ENCODE data around the gene CEP55.

The CEP55 gene

DNA sequence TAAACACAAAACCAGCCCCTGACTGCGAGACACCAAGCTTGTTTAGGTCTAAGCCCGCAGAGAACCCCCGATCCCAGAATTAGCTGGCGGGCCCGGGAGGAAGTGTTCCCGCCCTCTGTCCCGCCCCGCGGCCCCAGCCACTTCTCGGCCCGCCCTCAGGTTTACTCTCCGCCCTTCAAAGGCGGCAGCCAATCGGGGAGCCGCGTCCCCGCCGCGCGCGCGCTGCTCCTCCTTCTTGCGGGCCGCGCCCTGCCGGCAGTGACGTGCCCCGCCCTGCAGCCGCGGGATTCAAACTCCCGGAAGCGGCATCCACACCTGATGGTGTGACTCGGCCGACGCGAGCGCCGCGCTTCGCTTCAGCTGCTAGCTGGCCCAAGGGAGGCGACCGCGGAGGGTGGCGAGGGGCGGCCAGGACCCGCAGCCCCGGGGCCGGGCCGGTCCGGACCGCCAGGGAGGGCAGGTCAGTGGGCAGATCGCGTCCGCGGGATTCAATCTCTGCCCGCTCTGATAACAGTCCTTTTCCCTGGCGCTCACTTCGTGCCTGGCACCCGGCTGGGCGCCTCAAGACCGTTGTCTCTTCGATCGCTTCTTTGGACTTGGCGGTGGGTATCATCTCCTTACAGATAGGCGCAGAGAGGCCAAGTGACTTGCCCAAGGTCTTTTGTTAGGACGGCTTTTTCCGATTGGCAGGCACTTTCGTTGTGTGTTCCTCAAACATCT is at the start of gene CEP55:
CEP55 (plus strand) TSS at position 291 of the 720 bp plus-strand sequence. CDS start 3,440 bp downstream, outside the sequence.
- peaks cover 5% of the 10 kb centered on the region for H3K4me1 ChIP-seq (ENCODE audit: insufficient read depth, low read length)
- no peaks in the 10 kb centered on the region for H3K27me3 ChIP-seq (ENCODE audit: control insufficient read depth in 1 of 2, insufficient read depth in 2 of 2, low read length in 2 of 2)
- no peak within 1 kb of the TSS for H3K9ac ChIP-seq (ENCODE audit: low read length)
- H3K27ac ChIP-seq (ENCODE audit: low read depth, low read length) = peak within 1 kb of the TSS; percentile 14
- no peaks in the 10 kb centered on the region for H3K36me3 ChIP-seq (ENCODE audit: insufficient read depth, low read length)
- no peaks in the 10 kb centered on the region for H3K9me3 ChIP-seq (ENCODE audit: low read length)
- H3K4me3 ChIP-seq (ENCODE audit: low read depth in 1 of 2, low read length in 2 of 2) = peak within 1 kb of the TSS; percentile 59 to 91

DNA sequence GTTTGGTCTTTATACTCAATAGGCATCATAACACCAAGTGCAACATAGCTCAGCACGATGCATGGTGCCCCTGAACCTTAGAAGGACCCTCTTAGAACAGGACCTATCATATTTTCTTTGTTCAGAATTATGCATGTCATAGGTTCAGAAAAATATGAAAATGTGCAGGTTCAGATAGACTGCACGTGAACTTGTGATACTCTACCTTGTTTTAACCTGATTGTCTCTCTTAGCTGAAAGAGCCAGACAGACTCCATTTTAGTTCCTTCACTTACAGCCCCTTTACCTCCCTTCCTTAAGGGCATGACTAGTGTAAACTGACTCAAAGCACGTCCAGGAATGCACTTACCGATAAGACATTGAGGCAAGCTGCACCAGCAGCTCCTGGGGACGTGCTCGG is 49.4 kb upstream of the CEP55 start:
- Histone ChIP-seq H3K9me3 (ENCODE audit: low read length) (no peaks in the 10 kb centered on the region), H3K4me1 (ENCODE audit: insufficient read depth, low read length) (peaks cover 44% of the 10 kb centered on the region), H3K36me3 (ENCODE audit: insufficient read depth, low read length) (peaks cover 25% of the 10 kb centered on the region), H3K27ac (ENCODE audit: low read depth, low read length) (no peak overlapping the region), H3K4me3 (ENCODE audit: low read depth in 1 of 2, low read length in 2 of 2) (no peak overlapping the region), H3K27me3 (ENCODE audit: control insufficient read depth in 1 of 2, insufficient read depth in 2 of 2, low read length in 2 of 2) (no peaks in the 10 kb centered on the region), H3K9ac (ENCODE audit: low read length) (no peak overlapping the region)

DNA sequence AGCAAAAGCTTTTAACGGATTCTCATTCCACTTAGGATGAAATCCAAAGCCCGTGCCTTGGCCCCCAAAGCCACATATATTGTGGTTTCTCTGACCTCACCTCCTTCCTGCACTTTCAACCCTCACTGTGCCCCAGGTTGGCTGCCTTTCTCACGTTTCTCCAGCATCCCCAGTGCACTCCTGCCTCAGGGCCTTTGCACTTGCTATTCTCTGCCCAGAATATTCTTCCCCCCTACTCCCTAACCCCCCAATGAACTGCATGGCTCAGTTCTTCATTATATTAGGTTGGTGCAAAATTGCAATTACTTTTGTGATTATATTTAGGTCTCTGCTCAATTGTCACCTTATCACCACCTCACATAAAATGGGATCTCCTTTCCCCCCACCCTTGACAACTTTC is 48.4 kb upstream of the CEP55 start:
- peaks cover 28% of the 10 kb centered on the region for H3K36me3 ChIP-seq (ENCODE audit: insufficient read depth, low read length)
- H3K9ac ChIP-seq (ENCODE audit: low read length) = no peak overlapping the region
- no peaks in the 10 kb centered on the region for H3K9me3 ChIP-seq (ENCODE audit: low read length)
- H3K4me1 ChIP-seq (ENCODE audit: insufficient read depth, low read length) = peaks cover 35% of the 10 kb centered on the region
- H3K27me3 ChIP-seq (ENCODE audit: control insufficient read depth in 1 of 2, insufficient read depth in 2 of 2, low read length in 2 of 2) = no peaks in the 10 kb centered on the region
- H3K27ac ChIP-seq (ENCODE audit: low read depth, low read length) = no peak overlapping the region
- no peak overlapping the region for H3K4me3 ChIP-seq (ENCODE audit: low read depth in 1 of 2, low read length in 2 of 2)

DNA sequence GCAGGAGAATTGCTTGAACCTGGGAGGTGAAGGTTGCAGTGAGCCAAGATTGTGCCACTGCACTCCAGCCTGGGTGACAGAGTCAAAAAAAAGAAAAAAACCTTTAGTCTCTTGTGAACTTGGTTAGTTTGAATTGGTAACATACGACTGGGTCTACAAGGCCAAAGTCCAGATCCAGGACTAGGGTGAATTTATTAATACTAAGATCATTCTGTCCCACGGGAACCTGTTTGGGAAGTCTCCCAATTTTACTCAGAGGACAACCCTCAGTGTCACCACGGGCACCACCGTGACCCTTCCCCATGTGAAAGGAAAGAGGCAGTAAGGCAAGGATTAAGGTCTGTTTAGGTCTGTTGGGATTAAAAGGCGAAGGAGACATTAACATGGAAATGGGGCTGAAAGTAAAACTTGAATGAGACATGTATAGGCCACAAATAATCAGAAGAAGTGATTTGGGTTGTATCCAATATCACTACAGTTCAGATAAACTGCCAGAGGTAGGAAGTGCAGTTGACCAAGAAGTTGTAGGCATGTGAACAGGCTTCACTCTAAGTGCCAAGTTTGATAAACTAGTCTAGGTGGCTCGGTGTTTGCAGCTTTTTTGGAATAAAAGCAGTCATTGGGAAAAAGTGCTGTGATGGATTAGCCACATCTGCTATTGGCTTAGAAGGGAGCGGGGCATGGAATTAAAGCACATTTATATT is 45.0 kb upstream of the CEP55 start:
- Histone ChIP-seq H3K4me1 (ENCODE audit: insufficient read depth, low read length) (peaks cover under 1% of the 10 kb centered on the region), H3K36me3 (ENCODE audit: insufficient read depth, low read length) (peaks cover 26% of the 10 kb centered on the region), H3K27ac (ENCODE audit: low read depth, low read length) (no peak overlapping the region), H3K9ac (ENCODE audit: low read length) (no peak overlapping the region), H3K9me3 (ENCODE audit: low read length) (no peaks in the 10 kb centered on the region), H3K4me3 (ENCODE audit: low read depth in 1 of 2, low read length in 2 of 2) (no peak overlapping the region), H3K27me3 (ENCODE audit: control insufficient read depth in 1 of 2, insufficient read depth in 2 of 2, low read length in 2 of 2) (no peaks in the 10 kb centered on the region)

DNA sequence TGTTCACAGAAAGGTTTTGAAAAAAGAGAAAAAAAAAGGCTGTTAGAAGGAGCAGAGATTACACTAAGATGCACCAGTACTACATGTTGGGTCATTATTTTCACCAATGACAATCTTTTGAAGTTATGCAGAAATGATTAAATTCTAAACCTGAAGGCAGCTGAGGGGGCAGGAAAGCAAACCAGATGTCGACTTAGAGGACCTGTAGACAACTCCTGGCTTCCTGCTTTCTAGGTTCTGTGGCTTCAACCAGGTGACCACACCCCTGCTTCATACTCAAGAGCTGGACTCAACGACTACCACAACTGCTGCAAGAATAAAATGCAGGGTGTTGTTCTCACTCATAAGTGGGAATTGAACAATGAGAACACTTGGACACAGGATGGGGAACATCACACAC is 44.3 kb upstream of the CEP55 start:
- no peak overlapping the region for H3K4me3 ChIP-seq (ENCODE audit: low read depth in 1 of 2, low read length in 2 of 2)
- H3K4me1 ChIP-seq (ENCODE audit: insufficient read depth, low read length) = peaks cover 4% of the 10 kb centered on the region
- no peak overlapping the region for H3K9ac ChIP-seq (ENCODE audit: low read length)
- no peaks in the 10 kb centered on the region for H3K9me3 ChIP-seq (ENCODE audit: low read length)
- no peaks in the 10 kb centered on the region for H3K27me3 ChIP-seq (ENCODE audit: control insufficient read depth in 1 of 2, insufficient read depth in 2 of 2, low read length in 2 of 2)
- no peak overlapping the region for H3K27ac ChIP-seq (ENCODE audit: low read depth, low read length)
- peaks cover 26% of the 10 kb centered on the region for H3K36me3 ChIP-seq (ENCODE audit: insufficient read depth, low read length)

DNA sequence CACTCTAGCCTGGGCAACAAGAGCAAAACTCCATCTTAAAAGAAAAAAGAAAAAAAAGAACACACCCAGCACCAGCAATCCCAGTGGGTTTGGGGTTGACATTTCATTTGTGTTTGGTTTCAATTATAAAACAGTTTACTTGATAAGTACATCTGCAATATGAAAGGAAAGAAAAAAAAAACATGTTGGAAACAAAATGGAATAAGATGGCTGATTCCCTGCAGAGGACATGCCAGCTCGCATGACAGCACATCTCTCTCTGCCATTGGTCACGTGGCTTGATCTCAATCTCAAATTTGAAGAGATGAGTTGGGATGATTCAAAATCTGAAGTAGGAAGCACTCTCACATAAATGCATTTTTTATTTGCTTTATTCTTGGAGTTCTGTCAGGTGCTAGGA is 42.3 kb upstream of the CEP55 start:
- Histone ChIP-seq H3K9me3 (ENCODE audit: low read length) (no peaks in the 10 kb centered on the region), H3K4me1 (ENCODE audit: insufficient read depth, low read length) (peaks cover 22% of the 10 kb centered on the region), H3K36me3 (ENCODE audit: insufficient read depth, low read length) (peaks cover 22% of the 10 kb centered on the region), H3K9ac (ENCODE audit: low read length) (no peak overlapping the region), H3K27ac (ENCODE audit: low read depth, low read length) (no peak overlapping the region), H3K27me3 (ENCODE audit: control insufficient read depth in 1 of 2, insufficient read depth in 2 of 2, low read length in 2 of 2) (no peaks in the 10 kb centered on the region), H3K4me3 (ENCODE audit: low read depth in 1 of 2, low read length in 2 of 2) (no peak overlapping the region)

DNA sequence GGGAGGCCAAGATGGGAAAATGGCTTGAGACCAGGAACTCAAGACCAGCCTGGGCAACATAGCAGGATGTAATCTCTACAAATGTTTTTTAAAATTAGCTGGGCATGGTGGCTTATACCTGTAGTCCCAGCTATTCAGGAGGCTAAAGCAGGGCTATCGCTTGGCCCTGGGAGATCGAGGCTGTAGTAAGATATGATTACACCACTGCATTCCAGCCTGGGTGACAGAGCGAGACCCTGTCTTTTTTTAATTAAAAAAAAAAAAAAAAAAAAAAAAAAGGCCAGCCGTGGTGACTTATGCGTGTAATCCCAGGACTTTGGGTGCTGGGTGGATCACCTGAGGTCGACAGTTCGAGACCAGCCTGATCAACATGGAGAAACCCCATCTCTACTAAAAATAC is 41.7 kb upstream of the CEP55 start:
- H3K36me3 ChIP-seq (ENCODE audit: insufficient read depth, low read length) = peaks cover 23% of the 10 kb centered on the region
- H3K27me3 ChIP-seq (ENCODE audit: control insufficient read depth in 1 of 2, insufficient read depth in 2 of 2, low read length in 2 of 2) = no peaks in the 10 kb centered on the region
- no peak overlapping the region for H3K27ac ChIP-seq (ENCODE audit: low read depth, low read length)
- H3K9ac ChIP-seq (ENCODE audit: low read length) = no peak overlapping the region
- H3K4me1 ChIP-seq (ENCODE audit: insufficient read depth, low read length) = peaks cover 28% of the 10 kb centered on the region
- H3K4me3 ChIP-seq (ENCODE audit: low read depth in 1 of 2, low read length in 2 of 2) = no peak overlapping the region
- no peaks in the 10 kb centered on the region for H3K9me3 ChIP-seq (ENCODE audit: low read length)

DNA sequence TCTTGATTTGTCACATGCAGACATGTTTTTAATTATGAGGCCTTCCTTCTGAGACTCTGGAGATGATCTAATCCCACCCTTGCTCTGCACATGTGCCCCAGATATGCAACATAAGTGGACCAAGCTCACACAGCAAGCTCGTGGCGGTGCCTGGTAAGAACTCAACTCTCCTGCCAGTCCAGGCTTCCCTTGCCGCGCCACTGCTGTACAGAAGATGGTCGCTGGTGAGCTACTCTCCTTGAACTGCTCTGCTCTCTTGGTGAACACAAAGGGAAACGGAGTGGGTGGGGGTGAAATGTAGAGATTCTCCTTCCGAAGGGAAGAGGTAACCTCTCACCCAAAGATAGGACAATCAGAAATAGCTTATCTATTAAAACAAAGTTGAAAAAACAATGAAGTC is 39.9 kb upstream of the CEP55 start:
- Histone ChIP-seq H3K4me3 (ENCODE audit: low read depth in 1 of 2, low read length in 2 of 2) (no peak overlapping the region), H3K36me3 (ENCODE audit: insufficient read depth, low read length) (peaks cover 19% of the 10 kb centered on the region), H3K4me1 (ENCODE audit: insufficient read depth, low read length) (peaks cover 41% of the 10 kb centered on the region), H3K9me3 (ENCODE audit: low read length) (no peaks in the 10 kb centered on the region), H3K27me3 (ENCODE audit: control insufficient read depth in 1 of 2, insufficient read depth in 2 of 2, low read length in 2 of 2) (no peaks in the 10 kb centered on the region), H3K27ac (ENCODE audit: low read depth, low read length) (no peak overlapping the region), H3K9ac (ENCODE audit: low read length) (no peak overlapping the region)

DNA sequence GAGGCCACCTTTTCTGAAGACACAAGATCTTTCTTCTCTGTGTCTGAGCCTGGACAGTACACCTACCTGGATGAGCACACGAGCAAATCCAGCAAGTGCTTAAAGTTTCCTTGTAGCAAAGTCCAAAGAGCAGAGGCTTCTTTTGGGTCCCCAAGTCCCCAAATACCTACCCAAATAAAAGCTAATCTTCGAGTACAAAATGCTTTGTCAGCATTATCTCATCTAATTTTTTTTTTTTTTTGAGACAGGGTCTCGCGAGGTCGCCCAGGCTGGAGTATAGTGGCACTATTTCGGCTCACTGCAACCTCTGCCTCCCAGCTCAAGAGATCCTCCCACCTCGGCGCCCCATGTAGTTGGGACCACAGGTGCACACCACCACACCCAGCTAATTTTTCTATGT is 38.9 kb upstream of the CEP55 start:
- peaks cover 13% of the 10 kb centered on the region for H3K36me3 ChIP-seq (ENCODE audit: insufficient read depth, low read length)

DNA sequence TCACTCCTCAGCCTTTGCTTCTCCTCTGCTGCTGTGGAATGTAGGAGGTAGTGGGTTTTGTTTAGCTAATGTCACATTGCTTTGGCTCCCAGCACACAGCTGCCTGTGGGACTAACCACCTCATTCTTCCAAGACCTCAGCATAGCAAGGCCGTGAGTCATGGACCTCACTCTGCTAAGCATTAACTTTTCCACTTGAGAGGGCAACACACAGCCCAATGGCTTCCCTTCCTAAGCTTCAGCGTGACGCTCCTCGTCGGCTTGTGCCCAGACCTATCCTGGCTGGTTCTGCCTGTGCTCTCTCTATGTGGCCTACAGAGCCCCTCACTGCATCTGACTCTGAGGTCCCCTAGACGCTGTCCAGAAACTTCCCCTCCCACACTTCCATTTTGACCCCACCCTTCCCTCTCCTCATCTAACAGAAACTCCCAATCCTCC is 37.6 kb upstream of the CEP55 start:
- H3K9me3 ChIP-seq (ENCODE audit: low read length) = no peaks in the 10 kb centered on the region
- no peaks in the 10 kb centered on the region for H3K27me3 ChIP-seq (ENCODE audit: control insufficient read depth in 1 of 2, insufficient read depth in 2 of 2, low read length in 2 of 2)
- H3K36me3 ChIP-seq (ENCODE audit: insufficient read depth, low read length) = peaks cover 13% of the 10 kb centered on the region
- peak overlapping the region; percentile 88 for H3K27ac ChIP-seq (ENCODE audit: low read depth, low read length)
- peaks cover 64% of the 10 kb centered on the region for H3K4me1 ChIP-seq (ENCODE audit: insufficient read depth, low read length)
- peak overlapping the region in 1 of 2 donors; percentile 32 for H3K4me3 ChIP-seq (ENCODE audit: low read depth in 1 of 2, low read length in 2 of 2)
- peak overlapping the region; percentile 8 for H3K9ac ChIP-seq (ENCODE audit: low read length)

More for the DNA sequence above, 38.9 kb upstream of the CEP55 start:
- Histone ChIP-seq H3K4me1 (ENCODE audit: insufficient read depth, low read length) (peaks cover 52% of the 10 kb centered on the region), H3K27me3 (ENCODE audit: control insufficient read depth in 1 of 2, insufficient read depth in 2 of 2, low read length in 2 of 2) (no peaks in the 10 kb centered on the region), H3K4me3 (ENCODE audit: low read depth in 1 of 2, low read length in 2 of 2) (no peak overlapping the region), H3K9ac (ENCODE audit: low read length) (no peak overlapping the region), H3K27ac (ENCODE audit: low read depth, low read length) (no peak overlapping the region), H3K9me3 (ENCODE audit: low read length) (no peaks in the 10 kb centered on the region)

DNA sequence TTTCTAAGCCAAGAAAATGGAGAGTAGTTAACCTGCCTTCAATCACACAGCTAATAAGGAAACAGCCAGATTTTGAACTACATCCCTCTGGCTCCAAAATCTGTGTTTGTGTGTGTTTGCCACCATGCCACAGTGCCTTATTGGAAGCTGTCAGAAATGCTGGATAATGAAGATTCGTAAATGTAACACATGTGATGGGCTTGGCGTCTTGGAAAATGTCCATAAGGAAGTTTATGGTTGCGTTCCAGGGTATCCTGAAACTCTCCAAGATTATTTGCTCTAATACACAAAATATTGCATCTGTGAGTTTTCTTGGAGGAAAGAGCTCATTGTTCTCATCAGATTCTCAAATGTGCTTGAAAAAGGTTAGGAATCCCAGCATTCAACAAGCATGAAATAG is 36.9 kb upstream of the CEP55 start:
- Histone ChIP-seq H3K36me3 (ENCODE audit: insufficient read depth, low read length) (peaks cover 8% of the 10 kb centered on the region), H3K9me3 (ENCODE audit: low read length) (no peaks in the 10 kb centered on the region), H3K9ac (ENCODE audit: low read length) (peak overlapping the region; percentile 8), H3K27ac (ENCODE audit: low read depth, low read length) (peak overlapping the region; percentile 88), H3K4me1 (ENCODE audit: insufficient read depth, low read length) (peaks cover 70% of the 10 kb centered on the region), H3K4me3 (ENCODE audit: low read depth in 1 of 2, low read length in 2 of 2) (peak overlapping the region in 1 of 2 donors; percentile 32), H3K27me3 (ENCODE audit: control insufficient read depth in 1 of 2, insufficient read depth in 2 of 2, low read length in 2 of 2) (no peaks in the 10 kb centered on the region)
